Astrocyte (in vitro differentiated cells and primary cell): Measurements from ENCODE around the gene ZSWIM8. TPM values are rescaled to one million over a fixed set of nuclear protein-coding genes. Genes with fewer than 3 reads are reported as not detected.

Experiments
- DNase-seq: peaks from one replicate; pipeline ENCODE4 v3.0.0-alpha.2; 2010; ENCODE audit warnings: low read depth
- FAIRE-seq: peaks from 2 replicates; lab custom pipeline; 2011; peaks lifted over from hg19 to GRCh38; lab: Jason Lieb, UNC
- H2AFZ ChIP-seq: 2 replicates; pipeline ENCODE4 v1.6.0; 2012; ENCODE audit warnings: low read depth, low read length, inconsistent platforms
- H3K27ac ChIP-seq: 2 replicates; pipeline ENCODE4 v1.5.1; 2011; ENCODE audit warnings: low read depth, low read length, inconsistent platforms
- H3K27me3 ChIP-seq: 2 replicates; pipeline ENCODE4 v1.6.0; 2011; ENCODE audit warnings: low read length, inconsistent platforms; ENCODE audit not compliant: insufficient read depth
- H3K36me3 ChIP-seq: 2 replicates; pipeline ENCODE4 v1.5.1; 2011; ENCODE audit warnings: low read length, inconsistent platforms; ENCODE audit not compliant: insufficient read depth
- H3K4me1 ChIP-seq: 2 replicates; pipeline ENCODE4 v1.5.1; 2011; ENCODE audit warnings: low read length, inconsistent platforms; ENCODE audit not compliant: insufficient read depth
- H3K4me2 ChIP-seq: 2 replicates; pipeline ENCODE4 v1.6.0; 2012; ENCODE audit warnings: low read length, inconsistent platforms
- H3K4me3 ChIP-seq: 2 replicates; pipeline ENCODE4 v1.5.1; 2011; ENCODE audit warnings: low read depth, mild to moderate bottlenecking, low read length, inconsistent platforms; ENCODE audit not compliant: insufficient read depth
- H3K79me2 ChIP-seq: 2 replicates; pipeline ENCODE4 v1.6.0; 2012; ENCODE audit warnings: mild to moderate bottlenecking, low read length, inconsistent platforms; ENCODE audit not compliant: insufficient read depth
- H3K9ac ChIP-seq: 2 replicates; pipeline ENCODE4 v1.6.0; 2012; ENCODE audit warnings: mild to moderate bottlenecking, low read length, inconsistent platforms
- H3K9me3 ChIP-seq: 2 replicates; pipeline ENCODE4 v1.5.1; 2012; ENCODE audit warnings: low read depth, mild to moderate bottlenecking, low read length, inconsistent platforms; ENCODE audit not compliant: insufficient read depth
- H4K20me1 ChIP-seq: 2 replicates; pipeline ENCODE4 v1.6.0; 2012; ENCODE audit warnings: low read length, inconsistent platforms; ENCODE audit not compliant: insufficient read depth
- H3K27ac Mint-ChIP-seq: one replicate; pipeline ENCODE4 v1.8.0; 2021; ENCODE audit warnings: mild to moderate bottlenecking, mixed read lengths; ENCODE audit not compliant: unreplicated experiment
- H3K27me3 Mint-ChIP-seq: one replicate; pipeline ENCODE4 v1.8.0; 2021; ENCODE audit warnings: low read depth, mixed read lengths; ENCODE audit not compliant: unreplicated experiment
- H3K36me3 Mint-ChIP-seq: one replicate; pipeline ENCODE4 v1.8.0; 2021; ENCODE audit warnings: low read depth, mixed read lengths; ENCODE audit not compliant: unreplicated experiment
- H3K4me1 Mint-ChIP-seq: one replicate; pipeline ENCODE4 v1.8.0; 2021; ENCODE audit warnings: low read depth, mixed read lengths; ENCODE audit not compliant: unreplicated experiment
- H3K4me3 Mint-ChIP-seq: one replicate; pipeline ENCODE4 v1.8.0; 2021; ENCODE audit warnings: mild to moderate bottlenecking, moderate library complexity, mixed read lengths; ENCODE audit not compliant: unreplicated experiment
- H3K9me3 Mint-ChIP-seq: one replicate; pipeline ENCODE4 v1.8.0; 2021; ENCODE audit warnings: mild to moderate bottlenecking, mixed read lengths; ENCODE audit not compliant: unreplicated experiment
- CTCF ChIP-seq: IDR thresholded peaks from 2 replicates; pipeline ENCODE4 v1.5.1; 2011; ENCODE audit warnings: low read depth, mild to moderate bottlenecking, inconsistent platforms, low read length, moderate library complexity; ENCODE audit not compliant: insufficient read depth
- EZH2 ChIP-seq: IDR thresholded peaks from 2 replicates; pipeline ENCODE4 v1.6.1; 2012; ENCODE audit warnings: mild to moderate bottlenecking, low read length, inconsistent platforms; ENCODE audit not compliant: insufficient read depth
- total RNA-seq: library from RNA; stranded (reverse); gene quantifications from 2 replicates; pipeline ENCODE4 v1.2.1, GENCODE V29; 2021

Gene ZSWIM8
- total RNA-seq, 1 donor from 2014 or later = 70.2 TPM

GRCh38 chr10:73788864-73789658, 3.7 kb downstream of the ZSWIM8 start:
- H3K4me1 Mint-ChIP-seq = peaks cover 9% of the 10 kb centered on the region
- FAIRE-seq (no peak), DNase-seq (no peak)
- no peak overlapping the region for H3K9ac ChIP-seq
- H3K36me3 ChIP-seq = peaks cover 23% of the 10 kb centered on the region
- peaks cover 54% of the 10 kb centered on the region for H4K20me1 ChIP-seq
- no peaks in the 10 kb centered on the region for H3K9me3 Mint-ChIP-seq
- no peaks in the 10 kb centered on the region for H3K9me3 ChIP-seq
- H3K4me1 ChIP-seq = peaks cover 13% of the 10 kb centered on the region
- H3K27me3 ChIP-seq = no peaks in the 10 kb centered on the region
- H3K79me2 ChIP-seq = peaks cover 49% of the 10 kb centered on the region
- H2AFZ ChIP-seq = no peak overlapping the region
- no peak overlapping the region for H3K4me2 ChIP-seq
- no peak overlapping the region for H3K4me3 Mint-ChIP-seq
- peaks cover 26% of the 10 kb centered on the region for H3K36me3 Mint-ChIP-seq
- H3K27ac ChIP-seq = no peak overlapping the region
- no peaks in the 10 kb centered on the region for H3K27me3 Mint-ChIP-seq
- TF ChIP-seq EZH2 (no peak), CTCF (no peak)
- H3K4me3 ChIP-seq = no peak overlapping the region
- H3K27ac Mint-ChIP-seq = no peak overlapping the region

- H3K9ac ChIP-seq = no peak overlapping the region
- Mint-ChIP-seq H3K27ac (no peak overlapping the region), H3K36me3 (peaks cover 31% of the 10 kb centered on the region), H3K27me3 (no peaks in the 10 kb centered on the region), H3K9me3 (no peaks in the 10 kb centered on the region), H3K4me3 (no peak overlapping the region), H3K4me1 (peaks cover 9% of the 10 kb centered on the region)
- H3K4me2 ChIP-seq = no peak overlapping the region
- H4K20me1 ChIP-seq = peaks cover 54% of the 10 kb centered on the region
- FAIRE-seq (no peak), DNase-seq (no peak)
- H2AFZ ChIP-seq = no peak overlapping the region
- H3K27ac ChIP-seq = no peak overlapping the region
- H3K4me3 ChIP-seq = no peak overlapping the region
- H3K36me3 ChIP-seq = peaks cover 29% of the 10 kb centered on the region
- peaks cover 13% of the 10 kb centered on the region for H3K4me1 ChIP-seq
- no peak for TF ChIP-seq CTCF
- no peak for TF ChIP-seq EZH2
- H3K9me3 ChIP-seq = no peaks in the 10 kb centered on the region
- H3K79me2 ChIP-seq = peaks cover 43% of the 10 kb centered on the region
- H3K27me3 ChIP-seq = no peaks in the 10 kb centered on the region
Measured at GRCh38 chr10:73789659-73790055, 4.3 kb downstream of the ZSWIM8 start.
